Endothelial cell of hepatic sinusoid (primary cell): ENCODE data around the gene RYK.
"Not testable (repeated sequence)": the region's sequence is repeated elsewhere in the genome, so short reads cannot be mapped to it uniquely, and the experiment has no call there.

Source experiments
- in situ Hi-C: cut with HindIII; loops from 2 replicates; pipeline ENCODE4 v1.10.0; 2017; ENCODE audit warnings: low sequenced_read_pairs

Gene RYK

GRCh38 chr3:134250717-134251220 lies at the start of gene RYK:
Gene RYK (minus strand): TSS chr3:134250859. CDS start chr3:134250654, 205 bp downstream.
- in situ Hi-C loops = no loop called here

- in situ Hi-C loops = loop anchor here (5.0 kb wide), 1 partner anchor 102 kb away; no protein-coding TSS in a partner anchor
These were observed 49.2 kb upstream of the RYK start for GRCh38 chr3:134299888-134300206.

- in situ Hi-C loops = loop anchor here (5.0 kb wide), 1 partner anchor 103 kb away; no protein-coding TSS in a partner anchor
These were observed 48.7 kb upstream of the RYK start for GRCh38 chr3:134299185-134299887.

- in situ Hi-C loops = loop anchor here (5.0 kb wide), 1 partner anchor 104 kb away; no protein-coding TSS in a partner anchor
These were observed 47.6 kb upstream of the RYK start for GRCh38 chr3:134298249-134298648.

GRCh38 chr3:134296616-134297015 lies 46.0 kb upstream of the RYK start:
- in situ Hi-C loops = loop anchor here (5.0 kb wide), 1 partner anchor 106 kb away; no protein-coding TSS in a partner anchor

- in situ Hi-C loops = loop anchor here (5.0 kb wide), 1 partner anchor 106 kb away; no protein-coding TSS in a partner anchor
These were observed 45.3 kb upstream of the RYK start for GRCh38 chr3:134295930-134296329.

GRCh38 chr3:134294302-134295280 lies 43.9 kb upstream of the RYK start:
- in situ Hi-C loops = loop anchor here (5.0 kb wide), 1 partner anchor 108 kb away; no protein-coding TSS in a partner anchor

GRCh38 chr3:134291319-134292254 lies 40.9 kb upstream of the RYK start:
- in situ Hi-C loops = no loop called here

GRCh38 chr3:134287512-134287911 lies 36.9 kb upstream of the RYK start:
- in situ Hi-C loops = loop anchor here (5.0 kb wide), 1 partner anchor 45 kb away; no protein-coding TSS in a partner anchor

GRCh38 chr3:134284438-134284837 lies 33.8 kb upstream of the RYK start:
- in situ Hi-C loops = no loop called here

- in situ Hi-C loops = no loop called here
These were observed 32.0 kb upstream of the RYK start for GRCh38 chr3:134282659-134283047.

- in situ Hi-C loops = no loop called here
These were observed 31.4 kb upstream of the RYK start for GRCh38 chr3:134281912-134282658.

- in situ Hi-C loops = no loop called here
These were observed 28.8 kb upstream of the RYK start for GRCh38 chr3:134279466-134279865.

- in situ Hi-C loops = no loop called here
These were observed 26.5 kb upstream of the RYK start for GRCh38 chr3:134277066-134277660.

GRCh38 chr3:134276086-134276485 lies 25.4 kb upstream of the RYK start:
- in situ Hi-C loops = no loop called here

GRCh38 chr3:134275110-134275509 lies 24.5 kb upstream of the RYK start:
- in situ Hi-C loops = not testable (repeated sequence)

GRCh38 chr3:134274571-134274970 lies 23.9 kb upstream of the RYK start:
- in situ Hi-C loops = no loop called here

GRCh38 chr3:134267996-134268395 lies 17.3 kb upstream of the RYK start:
- in situ Hi-C loops = no loop called here

GRCh38 chr3:134260987-134261386 lies 10.3 kb upstream of the RYK start:
- in situ Hi-C loops = no loop called here
